H9 (cell line): ENCODE results near the gene UPP1. TPM values are rescaled to one million over a fixed set of nuclear protein-coding genes. Genes with fewer than 3 reads are reported as not detected.

Source experiments
- DNase-seq: peaks from one replicate; pipeline ENCODE4 v3.0.0-alpha.2; 2017
- H2AFZ ChIP-seq: one replicate; pipeline ENCODE4 v1.6.1; 2013; ENCODE audit warnings: mild to moderate bottlenecking, low read length, control low read depth, moderate library complexity
- H2AK5ac ChIP-seq: 2 replicates; pipeline ENCODE4 v1.6.1; 2013; ENCODE audit warnings: low read length, control low read depth, mixed read lengths; ENCODE audit not compliant: insufficient read length
- H2BK120ac ChIP-seq: one replicate; pipeline ENCODE4 v1.6.1; 2013; ENCODE audit warnings: low read depth, mild to moderate bottlenecking, low read length, control low read depth, inconsistent platforms; ENCODE audit not compliant: poor library complexity, severe bottlenecking
- H2BK12ac ChIP-seq: 2 replicates; pipeline ENCODE4 v1.6.1; 2013; ENCODE audit warnings: low read length, control low read depth, mixed read lengths, low read depth; ENCODE audit not compliant: insufficient read length
- H2BK15ac ChIP-seq: 2 replicates; pipeline ENCODE4 v1.6.1; 2013; ENCODE audit warnings: low read depth, low read length, control low read depth
- H2BK20ac ChIP-seq: one replicate; pipeline ENCODE4 v1.6.1; 2013; ENCODE audit warnings: low read depth, mild to moderate bottlenecking, low read length, control low read depth, inconsistent platforms; ENCODE audit not compliant: poor library complexity, severe bottlenecking
- H2BK5ac ChIP-seq: 2 replicates; pipeline ENCODE4 v1.6.1; 2013; ENCODE audit warnings: low read length, control low read depth, mixed read lengths; ENCODE audit not compliant: insufficient read length
- H3K14ac ChIP-seq: 2 replicates; pipeline ENCODE4 v1.6.1; 2013; ENCODE audit warnings: low read length, control low read depth; ENCODE audit not compliant: insufficient read depth
- H3K18ac ChIP-seq: 2 replicates; pipeline ENCODE4 v1.6.1; 2013; ENCODE audit warnings: low read depth, mild to moderate bottlenecking, mixed read lengths, low read length, control low read depth; ENCODE audit not compliant: insufficient read length
- H3K23ac ChIP-seq: 2 replicates; pipeline ENCODE4 v1.6.1; 2013; ENCODE audit warnings: low read length, control low read depth, mixed read lengths, low read depth; ENCODE audit not compliant: insufficient read length
- H3K23me2 ChIP-seq: 2 replicates; pipeline ENCODE4 v1.6.1; 2013; ENCODE audit warnings: low read depth, mild to moderate bottlenecking, mixed read lengths, low read length, control low read depth; ENCODE audit not compliant: insufficient read length, poor library complexity, severe bottlenecking
- H3K27ac ChIP-seq: 2 replicates; pipeline ENCODE4 v1.5.1; 2013; ENCODE audit warnings: low read length, control low read depth, mixed read lengths, low read depth; ENCODE audit not compliant: insufficient read length
- H3K27me3 ChIP-seq: 2 replicates; pipeline ENCODE4 v1.6.1; 2013; ENCODE audit warnings: low read length, control low read depth, inconsistent platforms; ENCODE audit not compliant: insufficient read depth
- H3K4ac ChIP-seq: 2 replicates; pipeline ENCODE4 v1.6.1; 2013; ENCODE audit warnings: low read depth, mild to moderate bottlenecking, control low read depth, inconsistent platforms, low read length, moderate library complexity
- H3K4me1 ChIP-seq: 2 replicates; pipeline ENCODE4 v1.6.1; 2013; ENCODE audit warnings: low read length, control low read depth, inconsistent platforms; ENCODE audit not compliant: insufficient read depth
- H3K4me2 ChIP-seq: 2 replicates; pipeline ENCODE4 v1.6.1; 2013; ENCODE audit warnings: low read length, control low read depth, mixed read lengths; ENCODE audit not compliant: insufficient read length, insufficient read depth
- H3K56ac ChIP-seq: 2 replicates; pipeline ENCODE4 v1.6.1; 2013; ENCODE audit warnings: low read depth, mild to moderate bottlenecking, mixed read lengths, low read length, control low read depth; ENCODE audit not compliant: insufficient read length
- H3K79me1 ChIP-seq: 2 replicates; pipeline ENCODE4 v1.6.1; 2013; ENCODE audit warnings: low read depth, mild to moderate bottlenecking, moderate library complexity, low read length, control low read depth, inconsistent platforms; ENCODE audit not compliant: insufficient read depth, poor library complexity, severe bottlenecking
- H3K79me2 ChIP-seq: 2 replicates; pipeline ENCODE4 v1.6.1; 2013; ENCODE audit warnings: low read length, control low read depth, inconsistent platforms; ENCODE audit not compliant: insufficient read depth
- H3K9ac ChIP-seq: 2 replicates; pipeline ENCODE4 v1.6.1; 2013; ENCODE audit warnings: low read length, control low read depth, mixed read lengths; ENCODE audit not compliant: insufficient read length; ENCODE audit errors: extremely low read depth
- H3K9me3 ChIP-seq: one replicate; pipeline ENCODE4 v1.6.1; 2013; ENCODE audit warnings: low read depth, low read length, inconsistent platforms; ENCODE audit not compliant: control insufficient read depth
- H3T11ph ChIP-seq: one replicate; pipeline ENCODE4 v1.6.1; 2013; ENCODE audit warnings: mild to moderate bottlenecking, low read length, control low read depth, inconsistent platforms
- H4K20me1 ChIP-seq: one replicate; pipeline ENCODE4 v1.6.1; 2013; ENCODE audit not compliant: control insufficient read depth, insufficient read length, insufficient read depth
- H4K5ac ChIP-seq: 2 replicates; pipeline ENCODE4 v1.6.1; 2013; ENCODE audit warnings: low read depth, mild to moderate bottlenecking, mixed read lengths, low read length, control low read depth; ENCODE audit not compliant: insufficient read length
- H4K8ac ChIP-seq: replicated peaks from 2 replicates; pipeline ENCODE4 v1.6.1; 2013; ENCODE audit warnings: low read length, control low read depth, mixed read lengths, low read depth; ENCODE audit not compliant: insufficient read length
- H4K91ac ChIP-seq: 2 replicates; pipeline ENCODE4 v1.6.1; 2013; ENCODE audit warnings: low read depth, mild to moderate bottlenecking, moderate library complexity, mixed read lengths, low read length, control low read depth; ENCODE audit not compliant: insufficient read length
- H3K27ac Mint-ChIP-seq, 3 experiments: 2 replicates in 2 of 3; 3 replicates in 1 of 3; pipeline ENCODE4 v1.8.0; 2020 to 2021; ENCODE audit warnings: mixed read lengths in 3 of 3, mild to moderate bottlenecking in 1 of 3, moderate library complexity in 1 of 3
- H3K27me3 Mint-ChIP-seq: 2 replicates; pipeline ENCODE4 v1.8.0; 2021; ENCODE audit warnings: low read depth, mild to moderate bottlenecking, moderate library complexity, mixed read lengths
- H3K36me3 Mint-ChIP-seq, 3 experiments: 2 replicates in 2 of 3; 3 replicates in 1 of 3; pipeline ENCODE4 v1.8.0; 2020 to 2021; ENCODE audit warnings: low read depth in 3 of 3, mixed read lengths in 3 of 3; ENCODE audit not compliant: insufficient read depth in 1 of 3
- H3K4me1 Mint-ChIP-seq, 2 experiments: 2 replicates each; pipeline ENCODE4 v1.8.0; 2020; ENCODE audit warnings: mixed read lengths in 2 of 2
- H3K4me3 Mint-ChIP-seq, 2 experiments: 2 replicates in 1 of 2; 3 replicates in 1 of 2; pipeline ENCODE4 v1.8.0; 2020 to 2021; ENCODE audit warnings: mild to moderate bottlenecking in 2 of 2, mixed read lengths in 2 of 2, moderate library complexity in 1 of 2
- H3K9me3 Mint-ChIP-seq, 2 experiments: 2 replicates in 1 of 2; 3 replicates in 1 of 2; pipeline ENCODE4 v1.8.0; 2020; ENCODE audit warnings: mild to moderate bottlenecking in 2 of 2, mixed read lengths in 2 of 2, moderate library complexity in 1 of 2
- WGBS: extraction: QIAGEN DNeasy Blood & Tissue Kit; methylation state at CpG from one replicate; pipeline ENCODE4 v1.1.7; 2013; ENCODE audit warnings: missing lambda C conversion rate, low lambda C conversion rate, mixed read lengths; ENCODE audit not compliant: insufficient read length; ENCODE audit errors: extremely low coverage; 5-methylcytosine and 5-hydroxymethylcytosine counted together
- total RNA-seq: library from RNA; stranded (reverse); gene quantifications from 2 replicates; pipeline ENCODE4 v1.2.1, GENCODE V29; 2021
- TF ChIP-seq, protein P1 (sequence below): fragments of 200-600 bp; sonication (generic); conservative IDR thresholded peaks from 3 replicates; pipeline ENCODE4 v1.8.0; 2021; ENCODE audit warnings: antibody characterized with exemption, mild to moderate bottlenecking

Gene UPP1
- total RNA-seq, 1 experiment from 2014 or later, result 34.2 TPM

DNA sequence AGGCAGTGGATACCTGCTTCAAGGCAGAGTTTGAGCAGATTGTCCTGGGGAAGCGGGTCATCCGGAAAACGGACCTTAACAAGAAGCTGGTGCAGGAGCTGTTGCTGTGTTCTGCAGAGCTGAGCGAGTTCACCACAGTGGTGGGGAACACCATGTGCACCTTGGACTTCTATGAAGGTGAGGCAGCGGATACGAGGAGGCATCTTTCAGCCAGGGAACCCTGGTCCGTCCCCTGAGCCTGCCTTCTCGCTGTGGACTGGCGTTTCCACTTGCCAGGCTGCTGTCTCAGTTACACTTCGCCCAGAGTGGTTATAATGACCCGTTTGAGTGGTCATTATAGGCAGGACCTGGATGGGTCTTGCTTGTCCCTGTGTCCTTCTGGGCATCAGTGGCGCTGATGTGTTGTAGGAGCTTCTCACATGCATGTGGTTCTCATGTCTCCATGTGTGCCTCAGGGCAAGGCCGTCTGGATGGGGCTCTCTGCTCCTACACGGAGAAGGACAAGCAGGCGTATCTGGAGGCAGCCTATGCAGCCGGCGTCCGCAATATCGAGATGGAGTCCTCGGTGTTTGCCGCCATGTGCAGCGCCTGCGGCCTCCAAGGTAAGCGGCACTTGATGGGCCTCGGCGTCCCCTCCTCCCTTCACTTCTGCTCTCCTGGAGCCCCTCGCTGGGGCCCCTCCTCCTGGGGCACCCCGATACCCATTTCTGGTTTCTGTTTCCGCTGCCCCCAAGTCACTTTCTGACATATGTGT is 18.0 kb downstream of the UPP1 start:
- Mint-ChIP-seq H3K4me3 (no peak overlapping the region), H3K4me1 (peaks cover 15 to 20% of the 10 kb centered on the region in 2 experiments), H3K9me3 (no peaks in the 10 kb centered on the region), H3K27ac (no peak overlapping the region), H3K27me3 (no peaks in the 10 kb centered on the region), H3K36me3 (peaks cover 42 to 68% (median 61%) of the 10 kb centered on the region in 3 experiments; a peak in 6 of 7 replicates)
- Histone ChIP-seq H3K4me2 (no peak overlapping the region), H2BK20ac (no peak overlapping the region), H3K9me3 (no peaks in the 10 kb centered on the region), H4K5ac (no peak overlapping the region), H3K18ac (no peak overlapping the region), H2AK5ac (no peak overlapping the region), H3K79me2 (no peaks in the 10 kb centered on the region), H3K56ac (no peak overlapping the region), H3K23me2 (no peaks in the 10 kb centered on the region), H2BK12ac (no peak overlapping the region), H3K9ac (no peak overlapping the region), H3K79me1 (no peaks in the 10 kb centered on the region), H2BK5ac (no peak overlapping the region), H3K27ac (no peak overlapping the region), H2BK120ac (no peak overlapping the region), H3K4me1 (no peaks in the 10 kb centered on the region), H4K8ac (no peak overlapping the region), H4K91ac (no peak overlapping the region), H4K20me1 (no peaks in the 10 kb centered on the region), H3T11ph (no peak overlapping the region), H3K14ac (no peak overlapping the region), H3K23ac (no peak overlapping the region), H2AFZ (no peak overlapping the region), H3K27me3 (no peaks in the 10 kb centered on the region), H2BK15ac (no peak overlapping the region), H3K4ac (no peak overlapping the region)
- TF ChIP-seq, protein P1, sequence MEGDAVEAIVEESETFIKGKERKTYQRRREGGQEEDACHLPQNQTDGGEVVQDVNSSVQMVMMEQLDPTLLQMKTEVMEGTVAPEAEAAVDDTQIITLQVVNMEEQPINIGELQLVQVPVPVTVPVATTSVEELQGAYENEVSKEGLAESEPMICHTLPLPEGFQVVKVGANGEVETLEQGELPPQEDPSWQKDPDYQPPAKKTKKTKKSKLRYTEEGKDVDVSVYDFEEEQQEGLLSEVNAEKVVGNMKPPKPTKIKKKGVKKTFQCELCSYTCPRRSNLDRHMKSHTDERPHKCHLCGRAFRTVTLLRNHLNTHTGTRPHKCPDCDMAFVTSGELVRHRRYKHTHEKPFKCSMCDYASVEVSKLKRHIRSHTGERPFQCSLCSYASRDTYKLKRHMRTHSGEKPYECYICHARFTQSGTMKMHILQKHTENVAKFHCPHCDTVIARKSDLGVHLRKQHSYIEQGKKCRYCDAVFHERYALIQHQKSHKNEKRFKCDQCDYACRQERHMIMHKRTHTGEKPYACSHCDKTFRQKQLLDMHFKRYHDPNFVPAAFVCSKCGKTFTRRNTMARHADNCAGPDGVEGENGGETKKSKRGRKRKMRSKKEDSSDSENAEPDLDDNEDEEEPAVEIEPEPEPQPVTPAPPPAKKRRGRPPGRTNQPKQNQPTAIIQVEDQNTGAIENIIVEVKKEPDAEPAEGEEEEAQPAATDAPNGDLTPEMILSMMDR, result no peak
- no CpG with 5 or more reads among the region's 29 CpGs for WGBS
- no peak for DNase-seq
